HG03565 (cell line): ENCODE measurements around the gene EHMT2.
A peak's percentile ranks its signal among the peaks of the same experiment; 100 is the strongest.
"Not testable (repeated sequence)": the region's sequence is repeated elsewhere in the genome, so short reads cannot be mapped to it uniquely, and the experiment has no call there.

ENCODE experiments used
- ATAC-seq: cut with Tn5 transposase; IDR thresholded peaks from one replicate; pipeline ENCODE4 v1.9.1; 2021; ENCODE audit warnings: mild to moderate bottlenecking, moderate library complexity; ENCODE audit not compliant: unreplicated experiment

EHMT2 gene

GRCh38 chr6:31874084-31874670 is 23.3 kb downstream of the EHMT2 start:
- no peak for ATAC-seq

GRCh38 chr6:31871046-31871659 is 26.3 kb downstream of the EHMT2 start:
- no peak for ATAC-seq

GRCh38 chr6:31870385-31870921 is 27.0 kb downstream of the EHMT2 start:
- ATAC-seq: no peak

GRCh38 chr6:31869343-31869742 is 28.2 kb downstream of the EHMT2 start:
- no peak for ATAC-seq

GRCh38 chr6:31868658-31868971 is 28.9 kb downstream of the EHMT2 start:
- not testable (repeated sequence) for ATAC-seq

GRCh38 chr6:31865205-31866118 is 32.0 kb downstream of the EHMT2 start:
- no peak for ATAC-seq

- ATAC-seq: no peak
Observed at GRCh38 chr6:31864818-31865204, 32.7 kb downstream of the EHMT2 start.

- ATAC-seq: not testable (repeated sequence)
Observed at GRCh38 chr6:31864123-31864562, 33.4 kb downstream of the EHMT2 start.

- peak; percentile 89 for ATAC-seq
Observed at GRCh38 chr6:31862344-31863235, 34.9 kb downstream of the EHMT2 start, which contains the start of gene NEU1. NEU1 (minus strand) TSS chr6:31862821; CDS start chr6:31862776, 45 bp downstream.

GRCh38 chr6:31861919-31862343 is 35.6 kb downstream of the EHMT2 start:
- no peak for ATAC-seq

GRCh38 chr6:31861150-31861549 is 36.3 kb downstream of the EHMT2 start:
- no peak for ATAC-seq

- ATAC-seq: no peak
Observed at GRCh38 chr6:31860349-31860748, 37.1 kb downstream of the EHMT2 start.

- no peak for ATAC-seq
Observed at GRCh38 chr6:31859923-31860322, 37.6 kb downstream of the EHMT2 start.

- no peak for ATAC-seq
Observed at GRCh38 chr6:31858707-31859106, 38.8 kb downstream of the EHMT2 start.

- ATAC-seq: not testable (repeated sequence)
Observed at GRCh38 chr6:31857774-31858173, 39.7 kb downstream of the EHMT2 start.

GRCh38 chr6:31851980-31852718 is 45.3 kb downstream of the EHMT2 start:
- ATAC-seq: not testable (repeated sequence)

GRCh38 chr6:31851485-31851832 is 46.0 kb downstream of the EHMT2 start:
- no peak for ATAC-seq

GRCh38 chr6:31850765-31851484 is 46.6 kb downstream of the EHMT2 start:
- no peak for ATAC-seq

GRCh38 chr6:31847276-31847978 is 50.1 kb downstream of the EHMT2 start:
- ATAC-seq: no peak
